Measurements from ENCODE around the gene GRIN2C.
A peak's percentile ranks its signal among the peaks of the same experiment; 100 is the strongest.

The GRIN2C gene

DNA sequence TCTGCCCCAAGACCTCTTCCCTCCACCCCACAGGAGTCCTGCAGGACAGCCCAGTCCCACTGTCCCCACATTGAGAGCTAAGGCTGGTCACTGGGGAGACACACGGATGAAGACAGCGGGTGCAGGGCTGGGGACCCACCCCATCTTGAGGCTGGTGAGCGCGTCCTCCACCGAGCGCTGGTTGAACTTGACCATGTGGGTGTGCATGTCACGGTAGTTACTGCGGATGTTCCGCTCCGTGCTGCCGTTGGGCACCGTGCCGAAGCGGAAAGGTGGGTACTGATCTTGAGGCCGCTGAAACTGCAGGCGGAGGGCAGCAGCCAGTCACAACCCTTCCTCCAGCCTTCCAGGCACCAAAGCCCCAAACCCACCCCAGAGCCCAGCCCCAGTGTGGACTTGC lies 13.1 kb downstream of the GRIN2C start:
- DNase-seq (no peak), ATAC-seq (no peak)

DNA sequence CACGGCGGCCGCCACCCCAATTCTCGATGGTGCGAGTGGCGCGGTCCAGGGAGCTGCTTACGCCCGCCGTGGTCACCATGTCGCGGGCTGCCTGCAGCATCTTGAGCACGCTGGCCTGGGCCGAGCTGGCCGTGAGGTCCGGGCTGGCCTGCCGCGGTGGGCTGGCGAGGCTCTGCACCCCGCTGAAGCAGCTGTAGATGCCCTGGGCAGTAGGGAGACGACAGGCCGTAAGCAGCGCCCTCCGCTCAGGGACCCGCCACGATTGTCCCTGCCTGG lies 16.4 kb downstream of the GRIN2C start:
- ATAC-seq: no peak
- DNase-seq: no peak

DNA sequence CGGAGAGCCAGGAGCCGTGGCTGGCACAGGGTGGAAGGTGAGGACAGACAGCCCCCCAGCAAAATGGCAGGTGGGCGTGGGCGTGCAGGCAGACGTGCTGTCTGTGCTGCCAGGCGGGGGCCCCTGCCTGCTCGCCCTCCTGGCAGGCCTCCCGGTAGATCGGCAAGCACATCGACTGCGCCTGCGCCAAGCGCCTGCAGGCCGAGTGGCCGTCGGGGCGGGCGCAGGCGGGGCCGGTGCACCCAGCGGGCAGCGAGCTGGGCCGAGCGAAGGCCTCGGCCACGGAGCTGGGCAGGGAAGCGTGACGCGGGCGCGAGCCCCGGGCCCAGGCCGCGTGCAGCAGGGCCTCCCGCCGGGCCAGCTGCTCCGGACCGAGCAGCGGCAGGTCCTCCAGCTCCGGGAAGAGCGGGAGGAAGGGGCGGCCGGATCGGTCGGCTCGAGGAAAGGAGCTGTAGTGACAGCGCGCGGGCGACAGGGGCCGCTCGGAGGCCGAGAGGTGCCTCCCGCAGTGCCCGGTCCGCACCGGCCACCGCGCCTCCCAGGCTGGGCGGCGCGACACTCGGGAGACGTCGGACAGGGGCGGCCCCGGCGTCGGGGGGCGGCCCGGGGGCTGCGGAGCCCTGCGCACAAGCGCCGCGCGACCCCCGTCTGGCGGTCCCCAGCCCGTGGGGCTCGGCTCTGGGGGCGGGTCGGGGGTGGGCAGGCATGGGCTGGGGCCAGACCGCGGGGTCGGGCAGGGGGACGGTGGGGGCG lies 16.9 kb downstream of the GRIN2C start:
- DNase-seq: peak; percentile 42
- ATAC-seq: no peak

DNA sequence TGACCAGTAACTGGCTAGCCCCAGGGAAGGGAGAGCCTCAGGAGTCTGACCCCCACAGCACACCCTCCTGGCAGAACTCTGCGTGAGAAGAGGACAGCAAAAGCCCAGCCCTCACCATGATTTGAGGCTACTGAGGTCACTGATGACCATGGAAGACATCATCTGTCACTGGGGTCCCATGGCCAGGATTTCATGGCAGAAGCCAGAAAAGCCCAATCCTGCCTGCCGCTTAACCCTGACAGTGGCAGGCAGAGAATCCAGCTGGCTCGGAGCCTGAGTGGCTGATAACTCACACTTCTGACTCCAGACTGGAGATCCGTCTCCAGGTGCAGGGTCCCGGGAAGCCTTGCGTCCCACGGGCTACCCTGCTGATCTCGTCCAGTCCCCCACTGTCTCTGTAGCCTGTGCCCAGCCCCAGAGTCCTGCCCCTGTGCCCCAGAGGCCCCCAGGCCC lies 17.5 kb downstream of the GRIN2C start:
- DNase-seq (no peak), ATAC-seq (no peak)

DNA sequence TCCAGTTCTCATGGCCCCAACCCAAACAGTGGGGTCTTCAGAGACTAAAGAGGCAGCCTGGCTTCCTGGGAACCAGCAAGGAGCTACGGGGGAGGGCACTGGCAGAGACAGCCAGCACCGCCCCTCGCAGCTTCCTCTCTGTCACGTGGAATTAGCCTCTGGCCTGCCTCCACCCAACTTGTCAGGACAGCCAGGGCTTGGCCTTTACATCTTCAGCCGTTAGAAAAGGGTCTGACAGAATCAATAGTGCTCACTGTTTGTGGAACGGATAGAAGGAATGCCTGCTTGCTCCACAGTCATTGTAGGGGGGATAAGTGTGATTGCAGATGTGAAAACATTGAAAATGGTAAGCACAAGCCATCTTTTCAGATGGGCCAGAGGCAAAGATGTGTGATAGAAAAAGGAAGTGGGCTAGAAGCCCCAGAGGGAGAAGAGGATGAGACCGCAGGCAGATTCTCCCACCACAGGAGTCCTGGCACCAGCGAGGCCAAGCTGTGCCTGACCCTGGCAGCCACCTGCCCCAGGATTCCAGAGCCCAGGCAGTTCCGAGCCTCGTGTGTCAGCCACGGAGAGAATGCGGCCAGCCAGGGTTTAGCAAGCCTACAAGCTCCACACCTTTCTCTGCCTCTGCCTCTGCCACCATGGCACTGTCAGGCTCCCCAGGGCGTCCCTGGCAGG lies 18.6 kb downstream of the GRIN2C start:
- DNase-seq (no peak), ATAC-seq (no peak)

DNA sequence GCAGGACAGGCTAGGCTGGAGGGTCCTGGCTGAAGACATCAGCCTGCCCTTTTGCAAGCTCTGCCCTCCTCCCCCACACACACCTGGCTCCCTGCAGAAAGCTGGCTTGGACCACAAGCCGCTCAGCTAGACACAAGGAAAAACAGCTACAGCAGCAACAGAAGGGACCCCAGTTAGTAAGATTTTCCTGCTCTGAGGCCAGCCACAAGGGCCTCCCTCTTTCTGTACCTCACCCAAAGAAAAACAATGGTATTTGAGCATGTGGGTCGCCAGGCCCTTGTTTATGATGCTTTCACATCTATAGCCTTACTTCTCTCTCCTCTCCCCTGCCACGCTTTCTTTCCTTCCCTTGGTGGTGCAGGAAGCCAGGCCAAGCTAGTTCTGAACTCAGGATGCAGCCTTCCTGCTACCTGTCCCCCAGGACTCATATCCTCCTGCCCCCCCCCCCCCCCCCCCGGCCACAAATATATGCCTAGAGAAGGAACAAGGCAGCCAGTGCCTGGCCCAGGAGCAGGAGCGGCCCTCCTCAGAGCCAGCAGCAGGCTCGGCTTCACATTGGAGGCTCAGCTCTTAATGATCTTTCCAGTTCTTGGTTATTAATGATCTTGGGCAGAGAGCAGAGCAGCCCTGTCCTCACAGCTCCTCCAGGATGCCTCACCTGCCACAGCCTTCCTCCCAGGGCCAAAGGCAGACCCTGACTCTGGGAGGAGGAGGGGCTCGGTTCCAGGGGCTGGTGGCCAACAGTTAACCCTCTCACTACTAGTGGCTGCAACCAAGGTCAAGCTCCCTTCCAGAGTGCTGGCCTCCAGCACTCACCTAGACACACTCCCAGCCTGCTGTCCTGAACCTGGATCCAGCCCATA lies 19.5 kb downstream of the GRIN2C start:
- ATAC-seq (peak; percentile 63), DNase-seq (peak; percentile 22)

DNA sequence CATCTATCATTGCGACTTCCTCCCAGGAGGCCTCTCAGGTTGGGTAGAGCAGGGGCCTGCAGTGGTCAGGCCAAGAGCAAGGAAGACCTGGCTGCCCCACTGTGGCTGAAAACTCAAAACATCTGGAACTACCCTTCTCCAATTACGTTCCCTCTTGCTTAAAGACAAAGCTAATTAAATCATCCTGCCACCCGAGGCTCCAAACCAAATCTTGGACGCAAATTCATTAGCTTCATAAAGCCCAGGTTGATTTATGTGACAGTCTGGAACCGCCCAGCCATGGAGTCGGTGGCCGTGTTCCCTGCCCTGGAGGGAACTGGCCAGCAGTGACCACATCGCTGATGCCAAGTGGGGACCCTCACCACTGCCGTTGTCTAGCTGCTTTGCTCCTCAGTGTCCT lies 21.4 kb downstream of the GRIN2C start:
- DNase-seq: no peak
- no peak for ATAC-seq

DNA sequence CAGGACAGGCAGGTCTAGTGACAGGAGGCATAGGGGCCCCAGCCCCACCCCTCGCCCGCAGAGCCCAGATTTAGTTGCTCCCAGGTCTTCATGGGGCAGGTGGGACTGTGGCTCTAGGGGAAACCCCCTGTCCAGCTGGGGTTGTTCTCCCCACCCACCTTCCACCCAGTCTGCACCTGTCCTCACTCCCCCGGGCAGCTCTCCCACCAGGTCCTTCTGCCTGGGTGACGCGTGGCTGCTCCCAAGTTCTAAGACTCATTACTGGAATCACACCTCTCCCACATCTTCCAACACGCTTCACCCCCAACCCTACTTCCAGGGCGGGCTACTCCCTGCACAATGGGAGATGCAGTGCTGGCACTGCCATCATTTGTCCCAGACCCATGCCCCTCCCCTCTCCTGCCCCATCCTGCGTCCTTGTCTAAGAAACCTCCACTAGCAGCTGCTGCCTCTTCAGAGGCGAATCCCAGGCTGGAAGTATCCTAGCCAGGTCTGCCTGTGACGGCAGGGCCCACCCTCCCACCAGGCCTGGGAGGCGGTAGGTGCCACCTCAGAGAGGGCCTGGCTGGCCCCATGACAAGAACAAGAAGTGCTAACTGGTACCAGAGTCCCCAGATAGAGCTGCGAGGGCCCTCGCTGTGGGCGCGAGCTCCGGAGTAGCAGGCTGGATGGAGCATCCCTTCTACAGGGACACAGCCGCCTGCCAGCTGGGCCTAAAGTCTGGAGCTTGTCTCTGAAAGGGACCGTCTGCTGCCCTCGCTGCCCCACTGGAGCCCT lies 22.8 kb downstream of the GRIN2C start:
- DNase-seq: no peak
- no peak for ATAC-seq

DNA sequence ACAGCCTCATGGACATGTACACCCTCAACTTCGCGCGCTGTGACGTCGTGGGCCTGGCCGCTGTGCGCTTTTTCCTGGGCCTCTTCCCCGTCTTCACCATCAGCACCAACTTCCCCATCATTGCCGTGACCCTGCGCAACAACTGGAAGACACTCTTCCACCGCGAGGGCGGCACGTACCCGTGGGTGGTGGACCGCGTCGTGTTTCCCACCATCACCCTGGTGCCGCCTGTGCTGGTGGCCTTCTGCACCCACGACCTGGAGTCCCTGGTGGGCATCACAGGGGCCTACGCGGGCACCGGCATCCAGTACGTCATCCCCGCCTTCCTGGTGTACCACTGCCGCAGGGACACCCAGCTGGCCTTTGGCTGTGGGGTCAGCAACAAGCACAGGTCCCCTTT lies 23.5 kb downstream of the GRIN2C start:
- ATAC-seq (no peak), DNase-seq (no peak)

DNA sequence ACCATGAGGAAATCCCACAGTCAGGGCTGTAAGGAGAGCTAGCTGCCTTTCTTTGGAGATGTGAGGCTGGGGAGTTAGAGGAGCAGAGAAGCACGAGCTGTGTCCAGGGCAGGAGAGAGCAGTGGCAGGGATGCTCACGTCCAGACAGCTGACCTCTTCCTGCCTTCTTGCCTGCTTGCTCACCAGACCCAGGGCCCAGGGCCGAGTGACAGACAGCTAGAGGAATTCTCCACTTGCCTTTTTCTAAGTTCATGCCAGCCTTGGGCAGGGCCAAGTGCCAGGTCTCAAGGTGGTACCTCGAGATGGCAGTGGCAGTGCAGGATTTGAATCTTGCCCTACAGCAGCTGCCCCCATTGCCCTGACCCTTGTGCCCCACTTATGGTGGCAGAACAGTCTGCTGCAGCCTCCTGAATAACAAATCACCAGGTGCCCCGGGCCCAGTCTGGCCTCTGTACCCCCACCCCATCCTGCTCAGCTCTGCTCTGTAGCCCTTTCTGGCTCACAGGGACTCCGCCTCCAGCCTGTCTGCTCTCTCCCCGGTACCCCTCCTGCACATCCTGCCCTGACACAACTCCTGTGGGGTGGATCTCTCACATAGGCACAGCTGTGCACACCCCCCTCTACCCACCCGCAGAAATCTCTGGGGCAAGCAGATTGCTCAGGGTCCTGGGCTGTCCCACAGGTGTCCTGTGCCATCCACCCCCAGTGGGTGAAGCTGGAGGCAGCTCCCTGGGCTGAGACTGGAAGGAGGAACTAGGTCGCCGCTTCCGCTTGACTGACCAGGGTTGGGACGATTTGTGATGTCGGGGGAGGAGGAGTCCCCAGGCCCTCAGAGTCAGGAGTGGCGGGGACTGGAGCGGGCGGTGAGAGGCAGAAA lies 25.9 kb downstream of the GRIN2C start:
- no peak for DNase-seq
- ATAC-seq: no peak

DNA sequence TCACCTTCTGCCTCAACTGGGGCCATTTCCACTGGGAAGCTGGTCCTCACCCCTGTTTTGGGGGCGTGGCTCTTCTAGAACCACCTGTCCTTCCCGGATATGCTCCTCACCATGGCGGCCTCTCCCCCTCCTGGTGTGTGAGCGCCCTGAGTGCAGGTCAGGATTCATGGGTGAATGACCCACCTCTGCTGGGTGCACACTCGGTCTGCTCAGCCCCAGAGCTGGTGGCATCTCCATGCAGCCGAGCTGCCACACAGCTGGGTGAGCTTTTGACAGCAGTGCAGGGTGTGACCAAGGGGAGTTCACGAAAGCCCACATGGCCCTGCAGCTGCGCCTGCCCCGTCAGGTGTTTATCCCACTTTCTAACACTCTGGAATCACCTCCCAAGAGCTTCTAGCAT lies 27.3 kb downstream of the GRIN2C start:
- ATAC-seq (no peak), DNase-seq (no peak)

DNA sequence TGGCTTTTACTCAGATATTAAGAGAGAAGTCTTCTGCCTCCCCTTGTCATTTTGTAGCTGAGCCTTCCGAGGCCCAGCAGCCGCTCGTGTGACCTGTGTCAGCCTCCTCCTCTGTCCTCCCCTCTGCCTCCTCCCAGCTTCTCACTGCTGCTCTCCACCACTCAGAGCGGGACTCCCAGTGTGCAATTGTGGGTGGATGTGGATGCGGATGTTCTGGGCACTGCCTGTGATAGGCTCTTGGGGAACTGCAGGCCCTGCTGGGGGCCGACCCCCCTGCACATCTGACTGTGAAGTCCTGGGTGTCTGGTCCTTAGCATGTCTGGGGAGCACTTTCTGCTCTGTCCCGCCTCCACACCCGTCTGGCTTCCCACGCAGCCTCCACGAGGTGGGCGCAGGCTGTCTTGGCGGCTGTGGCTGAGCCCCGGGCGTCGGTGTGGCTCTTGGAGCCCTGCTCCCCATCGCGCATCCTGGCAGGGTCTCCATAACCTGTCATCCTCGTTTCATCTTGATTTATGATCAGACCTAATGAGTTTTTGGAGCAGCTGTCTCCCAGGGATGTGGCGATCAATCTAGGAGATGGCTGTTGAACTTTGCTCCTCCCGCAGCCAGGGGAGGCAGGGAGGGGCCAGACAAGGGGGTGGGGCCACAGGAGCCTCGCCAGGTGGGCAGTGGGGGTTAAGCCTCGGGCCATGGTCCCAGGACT lies 28.1 kb downstream of the GRIN2C start:
- DNase-seq (no peak), ATAC-seq (no peak)

DNA sequence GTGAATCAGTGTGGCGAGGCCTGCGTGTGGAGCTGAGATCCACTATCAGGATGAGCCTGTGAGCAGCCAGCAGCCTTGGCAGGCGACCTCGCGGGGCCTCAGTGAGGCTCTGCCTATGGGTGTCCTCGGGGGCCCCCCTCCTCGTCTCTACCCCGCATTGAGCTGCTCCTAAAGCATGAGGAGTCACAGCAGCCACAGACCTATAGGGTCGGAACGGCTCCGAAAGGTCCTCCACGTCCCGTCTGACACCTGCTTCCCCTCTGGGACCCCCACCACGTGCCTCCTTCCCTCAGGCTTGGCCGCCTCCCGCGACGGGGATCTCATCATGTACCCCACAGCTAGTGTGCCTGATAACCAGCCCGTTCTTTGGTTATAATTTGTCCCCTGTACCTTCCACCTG lies 28.8 kb downstream of the GRIN2C start:
- DNase-seq: no peak
- no peak for ATAC-seq

DNA sequence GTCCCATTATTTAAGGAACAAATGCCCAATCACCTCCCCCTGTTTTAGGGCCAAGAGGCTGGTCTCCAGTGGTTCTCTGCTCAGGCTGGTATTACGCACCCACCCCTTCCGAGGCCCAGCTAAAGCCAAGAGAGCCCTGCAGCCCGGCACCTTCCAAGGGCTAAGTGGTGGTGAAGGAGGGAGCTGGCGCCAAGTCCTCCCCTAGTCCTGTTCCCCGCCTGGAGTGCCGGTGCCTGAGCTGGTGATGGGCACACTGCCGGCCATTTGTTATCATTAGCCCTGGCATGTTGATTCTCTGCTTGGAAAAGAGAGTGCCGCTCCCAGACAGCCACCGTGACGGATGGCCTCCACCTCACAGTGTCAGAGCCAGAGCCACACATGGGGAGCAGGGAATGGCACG lies 31.9 kb downstream of the GRIN2C start:
- ATAC-seq (no peak), DNase-seq (no peak)

DNA sequence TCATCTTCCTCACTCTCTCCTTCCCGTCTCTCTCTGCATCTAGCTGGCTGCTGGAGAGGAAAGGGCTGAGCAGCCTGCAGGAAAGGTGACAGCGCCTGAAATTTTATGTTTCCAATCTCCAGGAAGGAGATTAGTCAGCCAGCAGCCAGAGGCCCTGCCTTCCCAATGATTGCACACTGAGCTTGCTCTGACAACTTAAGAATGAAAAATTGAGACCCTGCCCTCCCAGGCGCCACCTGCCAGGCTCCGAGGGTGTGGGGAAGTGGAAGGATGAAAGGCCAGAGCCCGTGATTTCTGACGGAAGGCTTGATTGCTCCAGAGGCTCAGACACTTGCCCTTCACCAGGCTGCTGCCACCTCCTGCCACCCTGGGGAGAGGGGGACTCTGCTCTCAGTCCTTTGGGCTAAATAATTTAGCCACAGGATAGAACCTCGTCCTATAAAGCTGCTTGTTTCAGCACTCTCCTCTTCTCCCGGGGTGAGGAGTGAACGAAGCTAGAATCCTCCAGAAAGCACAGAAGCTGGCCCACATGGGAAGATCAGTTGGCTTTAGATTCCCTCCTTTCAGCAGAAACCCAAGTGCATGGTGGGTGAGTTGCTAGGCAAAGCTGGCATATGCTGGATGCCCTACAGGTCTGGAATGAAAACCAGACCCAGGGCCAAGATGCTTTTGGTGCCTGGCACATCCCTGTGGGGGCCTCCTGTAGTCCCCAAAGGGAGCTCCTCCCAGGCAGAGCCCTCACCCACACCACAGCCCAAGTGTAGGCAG lies 33.5 kb downstream of the GRIN2C start:
- DNase-seq (no peak), ATAC-seq (no peak)

DNA sequence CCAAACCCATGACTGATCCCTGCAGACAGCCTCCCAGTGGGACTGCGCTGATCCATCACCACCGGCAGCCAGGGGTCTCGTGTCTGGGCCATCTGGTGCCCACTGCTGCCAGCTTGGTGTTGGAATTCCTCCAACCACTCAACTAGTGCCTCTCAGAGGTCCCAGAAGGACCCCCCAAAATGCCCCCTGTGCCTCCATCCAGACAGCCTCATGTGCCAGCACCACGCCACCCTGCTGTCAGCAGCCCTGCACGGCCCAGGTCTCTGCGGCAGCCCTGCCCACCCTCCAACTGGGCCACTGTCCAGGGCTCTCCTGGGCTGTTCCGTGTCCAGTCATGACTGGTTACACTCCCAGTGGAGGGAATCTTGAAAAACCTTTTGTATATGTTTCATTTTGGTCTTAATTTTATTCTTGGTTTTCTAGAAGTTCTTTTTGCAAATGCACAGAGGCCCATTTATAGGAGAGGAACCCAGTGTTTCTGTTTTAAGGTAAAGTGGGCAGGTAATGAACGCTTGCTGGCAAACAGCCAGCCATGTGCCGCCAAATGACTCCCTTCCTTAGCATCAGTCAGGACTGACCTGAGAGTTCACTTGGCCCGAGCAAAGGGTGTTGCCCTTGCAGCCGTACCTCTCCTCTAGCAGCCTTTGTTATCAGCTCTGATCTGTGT lies 34.6 kb downstream of the GRIN2C start:
- ATAC-seq (no peak), DNase-seq (no peak)

DNA sequence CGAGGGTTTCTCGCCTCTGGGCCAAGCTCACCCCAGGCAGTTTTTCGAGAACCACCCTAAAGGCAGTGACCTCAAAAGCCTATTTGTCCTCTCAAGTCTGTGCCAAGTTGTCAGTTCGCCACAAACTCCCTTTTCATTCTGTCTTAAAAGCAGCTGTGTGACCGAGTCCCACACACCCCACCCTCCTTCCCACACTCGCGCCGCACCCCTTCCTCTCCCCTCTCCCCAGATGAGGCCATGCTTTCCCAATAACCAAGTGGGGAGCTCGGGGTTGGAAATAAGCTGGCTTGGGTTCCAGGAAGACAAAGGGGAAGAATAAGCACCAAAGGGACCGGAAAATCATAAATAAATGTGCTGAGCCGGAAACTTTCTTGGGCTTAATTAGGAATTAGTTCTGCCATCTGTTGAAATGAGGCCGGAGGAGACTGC lies 36.7 kb downstream of the GRIN2C start:
- ATAC-seq (no peak), DNase-seq (no peak)

DNA sequence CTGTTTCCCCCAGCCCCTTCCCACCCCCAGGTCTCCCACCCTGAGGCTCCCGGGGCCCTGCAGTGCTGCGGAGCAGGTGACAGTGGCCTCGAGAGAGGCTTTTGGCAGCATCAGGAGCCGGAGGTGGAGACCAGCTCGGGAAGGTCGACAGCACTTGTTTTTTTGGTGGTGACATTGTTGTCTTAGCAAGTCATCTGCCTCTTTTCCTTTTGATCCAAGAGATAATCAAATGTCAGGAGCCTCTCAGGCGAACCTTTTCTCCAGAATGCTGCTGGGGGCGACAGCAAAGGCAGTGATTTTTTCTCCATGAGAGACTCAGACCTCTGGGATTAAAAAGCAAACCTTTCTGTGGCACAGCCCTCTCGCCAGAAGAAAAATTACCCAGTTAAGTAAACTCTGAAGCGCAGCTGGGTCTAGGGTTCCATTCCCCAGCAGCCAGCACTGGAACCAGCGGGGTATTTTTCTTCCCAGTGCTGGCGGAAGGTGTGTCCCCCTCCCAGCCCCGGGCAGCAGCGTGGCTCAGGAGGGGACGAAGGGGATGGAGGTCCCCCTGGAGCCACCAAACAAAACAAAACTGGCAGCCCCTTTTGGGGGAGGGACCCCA lies 37.2 kb downstream of the GRIN2C start:
- DNase-seq (no peak), ATAC-seq (no peak)

All from stimulated activated naive CD8-positive, alpha-beta T cell treated with anti-CD3 and anti-CD28 coated beads, Interleukin-15, Interleukin-2, amounts not matched to agents 100 U/mL and 50 U/mL, for 24 hours (primary cell).